Measurements from ENCODE around the gene CTNND2.

The CTNND2 gene

GRCh38 chr5:11904265-11904906, at the start of gene CTNND2:
TSS of gene CTNND2 (minus strand) at chr5:11904446. CDS start at chr5:11903853, 593 bp downstream.
- DNase-seq = no peak

DNA sequence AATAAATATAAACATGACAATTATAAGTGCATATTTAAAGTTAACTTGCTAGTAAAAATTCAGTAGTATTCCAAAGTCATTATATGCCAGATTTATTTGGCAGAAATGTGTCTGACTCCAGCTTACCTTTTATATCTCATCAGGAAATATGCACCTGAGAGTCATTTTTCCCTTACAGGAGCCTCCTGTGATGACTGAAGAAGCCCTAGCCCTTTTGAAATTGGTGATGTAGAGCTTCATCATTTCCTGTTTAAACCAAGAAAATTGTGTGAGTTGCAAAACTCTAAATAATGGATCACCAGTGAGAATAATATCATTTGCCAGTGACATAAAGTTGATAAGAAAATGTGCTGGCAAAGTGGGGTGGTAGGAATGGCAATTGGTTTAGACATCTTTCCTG, 42.1 kb upstream of the CTNND2 start:
- DNase-seq = no peak

DNA sequence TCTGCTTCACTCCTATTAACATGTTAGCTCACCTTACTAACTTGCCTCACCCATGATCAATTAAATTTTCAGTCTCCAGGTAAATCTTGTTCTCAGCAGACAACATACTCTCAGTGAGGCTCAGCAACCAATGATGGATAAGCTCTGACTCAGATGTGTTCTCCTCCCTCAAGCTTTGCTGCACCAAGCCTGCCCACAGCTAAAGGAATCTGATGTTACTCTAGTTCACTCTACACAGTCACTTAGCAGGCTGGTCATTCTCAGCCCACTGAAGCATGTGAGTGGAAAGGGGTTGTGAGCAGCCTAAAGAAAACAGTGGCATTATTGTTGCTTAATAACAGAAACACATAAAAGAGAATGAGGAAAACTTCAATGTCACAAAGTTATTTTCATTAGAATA, 37.3 kb upstream of the CTNND2 start:
- DNase-seq = no peak

- no peak for DNase-seq
Observed at GRCh38 chr5:11931638-11932037, 27.4 kb upstream of the CTNND2 start.

DNA sequence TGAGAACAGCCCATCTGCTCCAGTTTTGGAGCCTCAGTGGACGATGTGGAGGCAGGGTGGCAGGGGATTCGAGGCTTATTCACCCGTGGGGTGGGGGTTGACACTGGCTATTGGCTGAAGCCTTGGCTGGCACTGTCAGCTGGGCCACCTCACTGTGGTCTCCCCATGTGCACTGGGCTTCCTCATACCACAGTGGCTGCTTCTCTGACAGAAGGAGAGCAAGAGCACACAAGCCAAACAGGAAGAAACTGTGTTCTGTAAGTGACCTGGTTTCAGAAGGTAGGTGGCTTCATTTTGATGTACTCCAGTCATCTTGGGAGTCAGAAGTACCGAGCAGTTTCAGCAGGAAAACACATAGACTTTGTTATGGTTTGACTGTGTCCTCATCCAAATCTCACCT, 24.7 kb upstream of the CTNND2 start:
- no peak for DNase-seq

- DNase-seq = no peak
Observed at GRCh38 chr5:11925701-11926100, 21.5 kb upstream of the CTNND2 start.

DNA sequence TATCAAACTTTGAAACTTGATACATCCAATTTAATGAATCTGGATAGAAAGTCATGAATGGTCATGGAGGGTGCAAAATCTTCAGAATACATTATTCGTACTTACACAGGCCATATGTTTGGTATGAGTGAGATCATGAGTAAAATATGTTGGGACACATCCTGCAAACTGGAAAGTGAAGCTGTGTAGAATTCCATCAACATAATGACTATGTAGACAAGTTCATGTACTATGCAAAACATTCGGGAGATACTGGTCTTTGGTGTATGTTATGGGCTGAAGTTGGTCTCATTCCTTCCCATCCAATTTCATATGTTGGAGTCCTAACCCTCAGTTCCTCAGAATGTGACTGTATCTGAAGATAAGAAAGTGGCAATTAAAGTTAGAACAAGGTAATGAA, 18.1 kb upstream of the CTNND2 start:
- no peak for DNase-seq

DNA sequence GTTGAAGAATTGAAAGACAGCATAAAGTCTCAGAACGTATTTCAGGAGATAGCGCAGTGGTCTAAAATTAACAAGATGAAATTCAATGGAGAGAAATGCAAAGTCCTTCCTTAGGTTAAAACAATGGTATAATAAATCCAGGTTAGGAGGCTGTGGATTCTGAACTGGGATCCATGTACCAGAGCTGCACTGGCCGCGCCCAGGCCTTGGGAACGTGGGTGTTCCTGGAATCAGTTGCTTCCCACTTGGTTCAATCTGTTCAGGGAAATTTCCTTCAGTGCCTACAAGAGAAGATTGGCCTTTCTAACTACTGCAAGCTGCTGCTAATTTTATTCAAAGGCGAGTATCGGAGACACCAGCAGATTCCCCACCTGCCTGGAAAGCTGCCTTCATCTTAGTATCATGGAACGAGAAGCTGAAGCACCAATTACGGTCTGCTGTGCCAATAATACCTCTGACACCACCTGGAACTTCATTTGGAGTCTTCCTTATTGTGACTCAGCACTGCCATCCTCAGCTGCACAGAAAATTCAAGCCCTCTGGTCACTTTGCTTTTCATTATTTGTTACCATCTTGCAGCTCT, 14.3 kb upstream of the CTNND2 start:
- DNase-seq = no peak

- no peak for DNase-seq
Observed at GRCh38 chr5:11909471-11909870, 5.2 kb upstream of the CTNND2 start.

DNA sequence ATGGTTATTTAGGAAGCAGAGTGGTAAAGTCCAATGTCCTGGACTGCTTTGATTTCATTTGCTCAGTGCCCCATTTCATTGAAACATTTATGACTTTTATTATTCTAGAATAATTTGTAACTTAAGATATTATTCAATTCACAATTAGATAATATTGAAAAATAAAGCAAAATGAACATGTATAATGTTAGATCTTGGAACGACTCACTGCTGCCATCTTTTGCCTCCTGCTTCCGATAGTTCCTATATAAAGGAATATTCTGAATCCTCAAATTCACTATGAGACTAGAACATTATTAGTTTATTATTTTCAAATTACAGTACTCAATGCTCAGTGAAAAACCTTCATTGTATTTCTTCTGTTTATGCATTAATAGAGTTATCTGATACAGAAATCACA, 2.3 kb upstream of the CTNND2 start:
- DNase-seq = no peak

DNA sequence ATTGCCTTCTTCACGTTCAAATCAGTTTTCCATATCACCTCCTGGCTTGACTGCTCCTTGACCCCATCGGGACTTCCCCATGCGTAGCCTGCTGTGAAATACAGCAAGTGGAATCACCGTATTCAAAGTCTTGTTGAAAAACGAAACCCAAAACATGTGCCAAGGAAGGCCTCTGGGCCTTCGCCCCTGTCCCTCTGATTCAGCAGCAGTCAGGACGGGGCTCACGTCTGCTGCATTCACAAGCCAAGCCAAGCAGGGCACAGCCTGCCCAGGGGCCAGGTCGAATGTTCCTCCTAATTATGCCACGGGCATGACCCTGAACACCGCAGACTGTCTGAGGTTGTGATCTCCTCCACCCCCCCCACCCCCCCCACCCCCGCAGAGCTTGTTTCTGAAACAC, 960 bp upstream of the CTNND2 start:
- DNase-seq = no peak

GRCh38 chr5:11903614-11904264, 507 bp downstream of the CTNND2 start:
- no peak for DNase-seq

GRCh38 chr5:11903121-11903613, 1.1 kb downstream of the CTNND2 start:
- DNase-seq = no peak

- no peak for DNase-seq
Observed at GRCh38 chr5:11902201-11902619, 2.0 kb downstream of the CTNND2 start.

DNA sequence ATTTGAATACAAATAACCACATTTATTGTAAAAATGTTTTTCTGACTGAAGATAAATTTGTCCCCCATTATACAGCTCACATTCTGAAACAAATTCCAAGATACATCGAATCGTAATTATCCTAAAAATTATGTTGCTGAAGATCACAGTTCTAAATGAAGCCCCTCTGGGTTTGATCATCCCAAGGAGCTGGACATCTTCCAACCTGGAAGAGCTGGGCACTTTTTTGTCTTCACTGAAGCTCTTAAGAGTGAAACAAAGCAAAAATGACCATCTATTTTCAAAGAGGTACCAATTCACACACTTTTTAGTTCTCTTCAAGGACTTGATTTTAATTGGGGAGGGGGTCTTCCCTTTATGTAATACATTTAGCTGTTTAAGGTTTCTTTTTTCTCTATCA, 5.5 kb downstream of the CTNND2 start:
- DNase-seq = no peak

DNA sequence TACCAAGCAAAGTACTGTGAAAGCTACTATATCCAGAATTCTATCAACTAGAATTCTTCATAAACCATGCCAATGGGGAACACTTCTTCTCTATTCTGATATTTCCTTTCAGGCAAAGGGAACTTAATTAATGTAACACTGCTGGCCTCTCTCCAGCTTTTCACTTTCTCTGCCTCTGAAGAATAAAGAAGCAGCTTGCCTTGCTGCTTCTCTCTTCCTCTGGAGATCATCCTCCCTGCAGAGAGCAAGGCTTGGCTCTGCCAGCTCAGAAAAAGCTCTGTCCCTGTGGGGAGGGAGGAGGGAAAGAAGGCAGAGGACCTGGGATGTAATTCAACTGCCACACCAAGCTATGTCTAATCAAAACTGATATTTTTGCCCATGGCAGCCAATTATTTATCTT, 6.5 kb downstream of the CTNND2 start:
- no peak for DNase-seq

DNA sequence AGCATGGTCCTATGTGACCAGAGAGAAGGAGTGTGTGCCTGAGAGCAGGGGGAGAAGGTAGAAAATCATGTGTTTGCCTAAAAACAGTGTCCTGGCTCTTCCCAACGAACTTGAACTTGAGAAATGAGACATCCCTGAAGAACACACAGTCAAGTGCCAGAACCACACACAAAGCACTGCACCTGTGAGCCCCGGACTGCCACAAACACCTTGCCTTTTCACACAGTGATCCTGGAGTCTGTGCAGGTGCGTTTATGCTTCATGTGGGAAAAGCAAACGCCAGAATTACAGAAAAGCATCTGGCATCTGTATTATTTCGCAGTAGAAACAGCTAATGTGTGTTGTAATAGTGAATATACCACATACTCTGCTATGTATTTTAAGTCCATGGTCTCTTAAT, 9.3 kb downstream of the CTNND2 start:
- DNase-seq = no peak

GRCh38 chr5:11892832-11893231, 11.4 kb downstream of the CTNND2 start:
- DNase-seq = no peak

DNA sequence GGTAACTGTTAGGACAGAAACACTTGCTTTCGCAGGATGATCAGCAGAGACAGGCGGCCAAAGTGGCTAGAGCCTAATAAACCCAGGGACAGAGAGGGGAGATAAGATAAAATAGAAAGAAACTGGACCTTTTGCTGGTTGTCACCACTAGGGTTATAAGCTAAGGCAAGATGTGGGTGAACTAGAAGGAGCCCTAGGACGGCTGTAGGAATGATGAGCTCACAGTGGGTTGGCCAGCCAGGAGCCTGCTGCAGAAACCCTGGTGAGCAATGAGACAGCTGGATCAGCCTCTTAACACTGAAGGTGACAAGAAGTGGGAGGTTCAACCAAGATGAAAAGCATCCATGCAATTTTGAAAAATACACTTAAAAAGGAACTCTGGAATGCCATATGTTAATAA, 13.5 kb downstream of the CTNND2 start:
- no peak for DNase-seq

DNA sequence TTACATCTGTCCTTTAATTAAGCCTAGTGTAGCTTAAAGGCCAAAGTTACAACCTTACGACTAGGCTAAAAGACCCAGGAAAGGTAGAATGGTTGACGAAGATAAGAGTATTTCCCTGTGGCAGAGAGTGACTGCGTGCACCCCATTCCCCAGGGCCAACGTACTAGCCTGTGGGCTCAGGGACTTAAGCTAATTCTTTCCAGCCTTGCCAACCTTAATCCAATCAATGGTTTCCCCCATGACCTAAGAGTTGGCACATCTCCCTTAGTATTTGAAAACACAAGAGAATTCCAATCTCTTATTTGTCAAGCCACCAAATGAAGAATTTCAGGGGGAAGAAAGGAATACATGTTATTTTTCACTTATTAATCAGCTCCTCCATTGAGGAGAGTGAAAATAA, 16.0 kb downstream of the CTNND2 start:
- no peak for DNase-seq

DNA sequence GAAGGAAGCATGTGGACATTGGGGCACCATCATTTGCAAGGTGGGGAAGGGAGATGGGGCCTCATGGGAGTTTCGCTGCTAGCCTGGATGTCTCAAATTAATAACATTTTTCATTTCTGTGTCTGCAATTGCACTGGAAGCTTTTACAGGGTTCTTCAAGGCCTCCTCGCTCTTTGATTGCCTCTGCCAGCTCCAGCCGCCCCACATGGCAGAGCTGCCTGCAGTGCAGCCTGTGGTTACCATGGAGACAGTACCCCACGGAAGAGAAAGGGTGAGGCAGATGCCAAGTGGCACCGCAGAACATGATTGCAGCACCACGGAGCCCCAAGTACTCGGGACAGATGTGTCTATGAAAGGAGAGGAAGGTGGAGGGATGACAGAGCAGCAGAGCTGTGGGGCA, 25.4 kb downstream of the CTNND2 start:
- no peak for DNase-seq

DNA sequence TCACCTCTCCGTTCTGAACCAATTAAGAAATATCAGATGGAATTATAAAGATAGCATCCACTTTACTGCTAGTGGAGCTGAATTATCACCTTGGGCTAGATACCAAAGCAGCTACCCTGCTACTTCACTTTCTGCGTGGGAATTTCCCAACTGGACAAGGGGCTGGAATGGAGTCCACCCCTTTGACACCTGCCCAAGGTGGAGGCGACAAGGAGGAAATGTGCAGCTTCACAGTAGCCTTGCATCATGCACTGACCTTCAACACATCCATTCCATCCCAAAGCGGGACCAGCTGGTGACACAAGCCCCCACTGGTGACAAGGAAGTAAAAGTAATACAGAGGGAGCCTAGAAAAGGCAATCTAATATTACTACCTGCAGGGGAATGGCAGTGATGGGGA, 30.7 kb downstream of the CTNND2 start:
- no peak for DNase-seq

DNA sequence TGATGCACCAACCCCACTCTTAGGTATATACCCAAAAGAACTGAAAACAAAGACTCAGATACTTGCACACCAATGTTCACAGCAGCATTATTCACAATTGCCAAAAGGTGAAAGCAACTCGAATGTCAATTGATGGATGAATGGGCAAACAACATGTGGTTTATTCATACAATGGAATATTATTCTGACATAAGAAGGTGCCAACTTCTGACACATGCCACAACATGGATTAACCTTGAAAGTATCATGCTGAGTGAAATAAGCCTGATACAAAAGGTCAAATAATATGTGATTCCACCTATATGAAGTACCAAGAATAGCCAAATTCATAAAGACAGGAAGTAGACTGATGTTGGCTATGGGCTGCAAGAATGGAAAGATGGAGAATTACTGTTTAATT, 35.0 kb downstream of the CTNND2 start:
- DNase-seq = no peak

- no peak for DNase-seq
Observed at GRCh38 chr5:11863911-11864310, 40.3 kb downstream of the CTNND2 start.

- no peak for DNase-seq
Observed at GRCh38 chr5:11857391-11857790, 46.9 kb downstream of the CTNND2 start.
